ENCODE data around the gene GPS1.

The GPS1 gene

GRCh38 chr17:82106688-82107305 is 55.1 kb downstream of the GPS1 start:
- no peak for DNase-seq

All from activated CD4-positive, alpha-beta T cell treated with anti-CD3 and anti-CD28 coated beads, Interleukin-2, amount 50 U/mL, for 4 hours (primary cell).